NCI-H2107 (cell line): ENCODE data around the gene SOWAHA.

Experiments
- DNase-seq: peaks from one replicate; lab custom pipeline; 2025; lab: John Stamatoyannopoulos, UW

Gene SOWAHA

DNA sequence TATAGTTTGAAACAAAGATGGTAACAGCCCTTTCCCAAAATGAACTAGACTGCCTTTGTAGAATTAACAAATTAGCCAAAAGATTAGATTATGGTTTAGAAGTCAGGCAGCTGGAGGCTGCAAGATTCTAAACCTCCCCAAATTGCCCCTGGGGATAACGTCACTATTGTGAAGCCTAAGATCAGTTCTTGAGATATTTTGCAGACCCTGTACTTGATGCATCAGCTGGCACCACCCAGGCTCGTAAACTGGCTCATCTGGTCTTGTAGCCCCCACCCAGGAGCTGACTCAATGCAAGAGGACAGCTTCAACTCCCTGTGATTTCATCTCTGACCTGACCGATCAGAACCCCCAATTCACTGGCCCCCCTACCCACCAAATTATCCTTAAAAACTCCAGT, 4.2 kb upstream of the SOWAHA start:
- DNase-seq = no peak

DNA sequence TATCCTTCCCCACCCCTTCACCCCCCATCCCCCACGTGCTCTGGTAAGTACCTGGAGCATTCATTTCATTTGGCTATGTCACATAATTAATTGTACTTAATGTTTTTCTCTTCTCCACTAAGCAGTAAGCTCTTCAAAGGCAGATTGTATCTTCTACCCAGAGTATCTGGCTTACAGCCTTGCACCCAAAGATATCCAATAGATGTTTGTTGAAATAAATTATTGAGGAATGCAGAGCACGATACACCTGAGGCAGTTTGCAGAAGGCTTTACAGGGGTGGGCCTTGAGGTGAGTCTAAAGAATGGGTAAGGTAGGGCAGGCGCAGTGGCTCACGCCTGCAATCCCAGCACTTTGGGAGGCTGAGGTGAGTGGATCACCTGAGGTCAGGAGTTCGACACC, 2.5 kb upstream of the SOWAHA start:
- DNase-seq = no peak

DNA sequence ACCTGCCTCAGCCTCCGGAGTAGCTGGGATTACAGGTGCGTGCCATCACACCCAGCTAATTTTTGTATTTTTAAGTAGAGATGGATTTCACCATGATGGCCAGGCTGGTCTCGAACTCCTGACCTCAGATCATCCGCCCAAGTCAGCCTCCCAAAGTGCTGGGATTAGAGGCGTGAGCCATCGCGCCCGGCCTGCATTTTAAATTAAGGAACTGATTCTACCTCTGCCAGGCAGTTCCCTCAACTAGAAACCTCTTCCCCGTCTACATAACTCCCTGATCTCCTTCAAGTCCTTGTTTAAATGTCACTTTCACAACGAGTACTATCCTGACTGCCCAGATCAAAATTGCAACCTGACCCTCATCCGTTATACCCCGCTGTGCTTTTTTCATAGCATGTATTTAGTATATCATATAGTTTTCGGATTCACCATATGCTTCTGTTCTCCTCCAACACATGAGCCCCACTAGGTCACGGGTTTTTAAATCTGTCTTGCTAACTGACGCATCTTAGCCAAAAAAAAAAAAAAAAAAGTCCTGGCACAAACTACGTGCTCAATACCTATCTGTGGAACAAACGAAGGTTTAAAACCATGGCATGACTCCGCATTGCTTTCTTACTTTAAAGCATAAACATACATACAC, 858 bp upstream of the SOWAHA start:
- peak; percentile 8 for DNase-seq

DNA sequence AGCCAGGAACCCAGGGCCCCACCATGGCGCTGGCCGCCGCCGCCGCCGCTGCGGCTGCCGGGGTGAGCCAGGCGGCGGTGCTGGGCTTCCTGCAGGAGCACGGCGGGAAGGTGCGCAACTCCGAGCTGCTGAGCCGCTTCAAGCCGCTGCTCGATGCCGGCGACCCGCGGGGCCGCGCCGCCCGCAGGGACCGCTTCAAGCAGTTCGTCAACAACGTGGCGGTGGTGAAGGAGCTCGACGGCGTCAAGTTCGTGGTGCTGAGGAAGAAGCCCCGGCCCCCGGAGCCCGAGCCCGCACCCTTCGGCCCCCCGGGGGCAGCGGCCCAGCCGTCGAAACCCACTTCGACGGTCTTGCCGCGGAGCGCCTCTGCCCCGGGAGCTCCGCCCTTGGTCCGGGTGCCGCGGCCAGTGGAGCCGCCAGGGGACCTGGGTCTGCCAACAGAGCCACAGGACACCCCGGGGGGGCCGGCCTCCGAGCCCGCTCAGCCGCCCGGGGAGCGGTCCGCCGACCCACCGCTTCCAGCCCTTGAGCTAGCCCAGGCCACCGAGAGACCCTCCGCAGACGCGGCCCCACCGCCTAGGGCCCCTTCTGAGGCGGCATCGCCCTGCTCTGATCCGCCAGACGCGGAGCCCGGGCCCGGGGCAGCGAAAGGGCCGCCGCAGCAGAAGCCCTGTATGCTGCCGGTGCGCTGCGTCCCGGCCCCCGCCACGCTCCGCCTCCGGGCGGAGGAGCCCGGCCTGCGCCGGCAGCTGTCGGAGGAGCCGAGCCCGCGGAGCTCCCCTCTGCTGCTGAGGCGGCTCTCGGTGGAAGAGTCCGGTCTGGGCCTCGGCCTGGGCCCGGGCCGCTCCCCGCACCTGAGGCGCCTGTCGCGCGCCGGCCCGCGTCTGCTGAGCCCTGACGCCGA, 749 bp downstream of the SOWAHA start:
- DNase-seq = no peak

DNA sequence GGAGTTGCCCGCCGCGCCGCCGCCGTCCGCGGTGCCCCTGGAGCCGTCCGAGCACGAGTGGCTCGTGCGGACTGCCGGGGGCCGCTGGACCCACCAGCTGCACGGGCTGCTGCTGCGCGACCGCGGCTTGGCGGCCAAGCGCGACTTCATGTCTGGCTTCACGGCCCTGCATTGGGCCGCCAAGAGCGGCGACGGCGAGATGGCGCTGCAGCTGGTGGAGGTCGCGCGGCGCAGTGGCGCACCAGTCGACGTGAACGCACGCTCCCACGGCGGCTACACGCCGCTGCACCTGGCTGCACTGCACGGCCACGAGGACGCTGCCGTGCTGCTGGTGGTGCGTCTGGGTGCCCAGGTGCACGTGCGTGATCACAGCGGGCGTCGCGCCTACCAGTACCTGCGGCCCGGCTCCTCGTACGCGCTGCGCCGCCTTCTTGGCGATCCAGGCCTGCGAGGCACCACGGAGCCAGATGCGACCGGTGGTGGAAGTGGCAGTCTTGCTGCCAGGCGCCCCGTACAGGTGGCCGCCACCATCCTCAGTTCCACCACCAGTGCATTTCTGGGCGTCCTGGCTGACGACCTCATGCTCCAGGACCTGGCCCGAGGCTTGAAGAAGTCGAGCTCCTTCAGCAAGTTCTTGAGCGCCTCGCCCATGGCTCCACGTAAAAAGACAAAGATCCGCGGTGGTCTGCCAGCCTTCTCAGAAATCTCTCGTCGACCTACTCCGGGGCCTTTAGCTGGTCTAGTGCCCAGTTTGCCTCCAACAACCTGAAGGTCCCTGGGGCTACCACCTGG, 1.6 kb downstream of the SOWAHA start:
- no peak for DNase-seq

DNA sequence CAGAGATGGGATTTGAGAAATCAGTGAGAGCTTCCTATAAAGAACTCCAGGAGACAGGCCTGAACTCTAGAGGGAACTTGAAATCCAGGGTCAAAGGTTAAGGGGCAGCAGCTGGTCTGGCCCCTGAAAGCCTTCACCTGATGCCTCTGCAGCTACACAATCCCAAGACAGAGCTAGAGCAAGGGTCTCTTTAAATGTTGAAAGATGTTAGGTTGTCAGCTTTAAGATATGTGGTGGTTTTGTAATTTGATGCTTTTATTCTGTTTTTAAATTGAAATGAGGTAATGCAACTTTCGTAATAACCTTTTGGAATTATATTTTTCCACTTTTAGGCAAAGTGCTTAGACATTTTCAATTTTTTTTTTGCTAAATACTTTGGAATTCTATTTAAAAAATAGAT, 2.4 kb downstream of the SOWAHA start:
- no peak for DNase-seq

DNA sequence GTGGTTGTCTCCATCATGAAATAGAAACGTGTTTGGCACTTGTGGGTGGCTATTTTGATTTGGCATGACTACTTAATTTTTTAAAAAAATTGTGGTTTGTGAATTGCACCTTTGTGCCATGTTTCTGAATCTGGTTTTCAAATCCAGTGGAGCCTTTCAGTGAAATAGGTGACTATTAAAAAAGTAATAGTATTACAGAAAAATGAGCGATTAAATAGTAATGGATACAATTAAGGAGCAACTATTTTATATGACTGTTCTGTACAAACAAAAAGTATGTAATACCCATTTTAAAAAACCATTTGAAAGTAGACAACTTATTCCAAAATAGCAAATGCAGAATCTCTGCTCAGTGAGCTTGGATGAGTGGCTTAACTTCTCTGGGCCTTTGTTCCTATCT, 3.0 kb downstream of the SOWAHA start:
- DNase-seq = no peak

DNA sequence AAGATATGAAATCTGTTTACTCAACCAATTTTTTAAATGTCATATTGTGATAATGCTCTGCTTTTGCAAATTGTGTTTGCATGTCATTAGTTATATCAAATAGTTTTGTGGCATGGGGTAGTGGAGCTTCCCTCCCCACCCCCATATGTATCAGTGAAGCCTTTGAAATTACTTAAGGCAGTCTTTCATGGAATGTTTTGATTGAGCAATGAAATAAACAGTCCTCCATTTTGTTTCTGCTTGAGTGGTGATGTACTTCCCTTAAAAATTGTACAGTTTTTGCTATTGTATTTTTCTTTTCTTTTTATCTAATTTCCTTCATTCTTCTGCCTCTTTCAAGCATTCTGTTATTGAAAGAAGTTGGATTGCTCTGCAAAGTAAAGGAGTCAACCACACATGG, 3.5 kb downstream of the SOWAHA start:
- DNase-seq = no peak

DNA sequence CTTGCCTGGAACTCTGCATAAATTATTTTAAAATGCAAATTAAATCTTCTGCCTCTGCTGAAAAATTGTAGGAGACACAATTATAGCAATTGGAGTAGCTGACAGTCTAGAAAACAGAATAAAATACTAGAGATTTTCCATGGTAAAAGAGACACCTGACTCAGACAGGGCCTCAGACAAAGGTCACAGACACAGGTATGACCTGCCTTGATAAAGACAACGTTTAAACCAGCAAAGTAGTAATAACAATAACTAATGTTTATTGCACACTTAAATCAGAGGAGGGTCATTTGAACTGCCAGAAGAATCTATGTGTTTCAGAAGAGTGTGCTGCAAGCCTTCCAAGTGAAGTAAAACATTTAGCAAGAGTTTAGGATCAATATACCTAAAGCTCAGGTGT, 3.9 kb downstream of the SOWAHA start:
- no peak for DNase-seq

DNA sequence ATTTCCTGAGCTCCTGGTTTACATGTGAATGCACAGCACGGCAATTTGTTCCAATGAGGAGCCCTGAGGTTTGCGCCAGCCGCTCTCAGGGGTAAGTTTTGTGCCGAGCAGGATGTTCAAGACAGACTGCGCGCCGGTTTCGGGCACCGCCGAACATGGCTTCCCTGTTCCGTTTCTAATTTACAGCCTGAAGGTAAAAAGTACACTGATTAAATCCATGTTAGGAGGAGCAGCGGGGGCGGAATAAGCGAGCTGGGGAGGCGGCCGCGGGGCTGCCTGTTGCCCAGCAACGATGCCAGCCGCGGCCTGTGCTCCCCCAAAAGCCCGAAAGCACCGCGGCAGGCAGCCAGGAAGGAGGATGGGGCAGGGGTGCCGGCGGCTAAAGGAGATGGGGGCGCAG, 6.4 kb downstream of the SOWAHA start:
- DNase-seq = no peak

DNA sequence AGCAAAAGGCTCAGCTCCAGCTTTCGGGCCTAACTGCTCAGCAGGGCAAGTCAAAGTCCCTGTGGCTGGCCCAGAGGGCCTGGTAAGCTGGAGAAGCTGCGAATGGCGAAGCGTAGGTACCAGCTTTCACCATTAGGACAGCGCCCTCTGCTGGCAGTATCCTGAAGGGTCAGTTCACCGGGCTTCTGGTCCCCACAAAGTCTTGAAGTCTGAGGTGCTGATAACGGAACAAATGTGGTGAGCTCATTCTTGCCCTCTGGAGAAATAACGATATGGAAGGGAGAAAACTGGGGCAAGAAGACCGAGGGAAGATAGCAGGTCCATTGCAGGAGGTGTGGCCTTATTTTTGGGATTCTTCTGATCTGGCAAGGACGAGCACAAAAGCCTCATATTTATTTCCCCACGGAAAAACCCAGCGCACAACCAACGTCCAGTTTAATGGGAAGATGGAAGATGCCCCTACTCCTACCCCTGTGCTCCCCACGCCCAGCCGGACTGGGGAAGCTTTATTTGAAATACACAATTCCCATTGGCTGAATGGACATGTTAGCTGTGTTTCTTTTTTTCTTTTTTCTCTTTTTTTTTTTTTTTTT, 7.2 kb downstream of the SOWAHA start:
- DNase-seq = peak; percentile 68

DNA sequence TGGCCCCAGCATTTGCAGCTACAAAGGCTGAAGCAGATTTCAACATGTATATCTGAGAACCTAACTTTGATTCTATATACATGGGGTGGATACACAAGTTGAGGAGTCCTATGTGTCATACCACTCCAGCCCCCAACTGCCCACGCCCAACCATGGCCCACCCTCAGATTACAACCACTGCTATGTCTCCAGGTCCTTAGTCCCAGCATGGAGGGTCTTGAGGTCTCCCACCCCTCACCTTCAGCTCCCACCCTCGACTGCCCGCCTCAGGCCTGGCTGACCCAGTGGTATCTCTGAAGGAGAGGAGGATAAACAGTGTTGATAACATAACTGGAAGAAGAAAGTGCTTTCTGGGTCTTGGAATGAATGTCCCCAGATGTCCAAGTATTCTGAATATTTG, 8.2 kb downstream of the SOWAHA start:
- DNase-seq = no peak

DNA sequence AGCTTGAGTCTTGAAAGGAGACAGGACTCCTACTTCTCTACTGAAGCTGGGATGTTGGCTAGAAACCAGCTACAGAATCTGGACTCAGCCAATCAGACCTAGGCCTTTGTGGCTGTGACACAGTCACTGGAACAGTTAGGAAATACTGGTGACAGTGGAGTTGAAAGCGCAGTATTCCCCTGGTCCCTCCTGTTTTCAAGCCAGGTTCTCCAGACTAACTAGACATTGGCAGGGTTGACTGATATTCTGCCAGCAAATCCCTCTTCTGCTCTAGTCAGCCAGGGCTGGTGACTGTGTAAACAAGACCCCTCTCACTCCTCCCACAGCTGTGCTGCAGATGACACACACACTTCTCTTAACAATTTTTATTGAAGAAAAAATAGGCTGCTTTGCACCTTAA, 8.7 kb downstream of the SOWAHA start:
- no peak for DNase-seq

DNA sequence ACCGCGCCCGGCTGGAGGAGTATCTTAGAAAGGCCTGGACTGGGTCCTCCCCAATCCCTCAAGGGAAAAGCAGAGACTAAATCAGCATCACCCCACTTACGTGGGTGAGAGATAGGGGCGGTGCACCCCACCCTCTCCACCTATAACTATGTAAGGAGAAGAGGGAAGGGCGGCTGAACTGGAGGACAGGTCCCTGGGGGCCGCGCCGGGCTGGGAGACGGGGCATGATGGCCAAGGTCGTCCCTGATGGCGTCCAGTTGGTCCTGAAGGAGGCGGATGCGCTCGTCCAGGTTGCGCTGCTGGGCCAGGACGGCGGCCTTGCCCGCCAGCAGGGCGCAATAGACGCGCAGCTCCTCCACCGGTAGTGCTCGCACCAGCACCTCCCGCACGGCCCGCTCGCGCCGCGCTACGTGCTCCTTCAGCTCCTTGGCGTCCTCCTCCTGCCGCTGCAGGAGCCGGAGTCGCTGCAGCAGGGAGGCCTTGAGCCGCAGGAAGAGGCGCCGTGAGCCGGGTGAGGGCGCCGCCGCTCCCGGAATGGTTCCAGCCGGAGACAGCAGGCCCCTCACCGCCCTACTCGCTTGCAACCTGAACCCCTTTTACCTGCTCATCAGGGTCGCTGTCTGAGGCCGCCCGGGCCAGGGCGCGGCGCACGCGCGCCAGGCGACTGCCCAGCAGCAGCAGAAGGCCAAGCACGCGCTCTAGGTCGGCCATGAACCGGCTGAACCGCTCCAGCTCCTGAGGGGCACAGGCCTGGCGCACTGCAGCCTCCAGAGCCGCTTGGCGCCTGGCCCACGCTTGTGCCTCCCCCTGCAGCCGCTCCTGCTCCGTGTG, 9.8 kb downstream of the SOWAHA start:
- no peak for DNase-seq

DNA sequence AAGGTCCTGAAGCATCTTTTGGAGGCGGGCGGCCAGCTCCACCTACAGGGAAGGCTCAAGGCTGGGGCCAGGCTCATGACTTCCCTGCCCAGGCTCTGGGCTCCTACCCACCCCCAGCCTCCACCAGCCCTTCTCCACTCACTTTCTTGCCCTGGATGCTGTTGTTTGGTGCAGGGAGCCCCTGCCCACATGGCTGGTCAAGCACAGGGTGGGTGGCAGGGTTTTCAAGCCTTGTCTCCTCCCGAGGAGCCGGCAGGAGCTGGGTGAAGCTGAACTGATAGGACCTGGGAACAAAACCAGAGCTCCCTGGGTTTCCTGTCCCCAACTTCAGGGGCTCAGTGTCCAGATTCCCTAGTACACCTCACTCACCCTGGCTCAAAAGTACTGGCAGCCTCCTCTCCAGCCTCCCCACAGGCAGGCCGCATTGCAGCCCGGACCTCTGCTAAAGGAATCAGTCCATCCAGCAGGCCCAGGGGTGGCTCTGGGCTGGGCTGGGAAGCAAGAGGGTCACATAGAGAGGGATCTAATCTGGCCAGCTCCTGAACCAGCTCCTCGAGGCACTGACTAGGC, 10.5 kb downstream of the SOWAHA start:
- DNase-seq = no peak

DNA sequence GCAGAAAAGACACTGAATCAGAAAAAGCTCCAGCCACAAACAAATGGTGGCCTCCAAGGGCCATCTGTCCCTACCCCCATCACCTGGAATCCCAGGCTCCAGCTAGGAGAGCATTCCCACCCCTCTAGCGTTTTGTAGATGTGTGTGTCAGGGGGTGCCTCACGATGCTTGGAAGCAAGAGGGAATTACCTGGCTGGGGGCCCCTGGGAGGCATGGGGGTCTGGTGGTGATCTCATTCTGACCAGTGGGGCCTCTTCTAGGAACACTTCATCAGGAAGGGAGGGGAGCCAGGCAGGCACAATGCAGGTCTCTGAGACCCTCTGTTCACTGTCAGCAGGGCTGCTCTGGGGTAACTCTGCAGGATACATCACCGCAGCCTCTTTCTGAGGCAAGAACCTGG, 11.3 kb downstream of the SOWAHA start:
- DNase-seq = no peak

DNA sequence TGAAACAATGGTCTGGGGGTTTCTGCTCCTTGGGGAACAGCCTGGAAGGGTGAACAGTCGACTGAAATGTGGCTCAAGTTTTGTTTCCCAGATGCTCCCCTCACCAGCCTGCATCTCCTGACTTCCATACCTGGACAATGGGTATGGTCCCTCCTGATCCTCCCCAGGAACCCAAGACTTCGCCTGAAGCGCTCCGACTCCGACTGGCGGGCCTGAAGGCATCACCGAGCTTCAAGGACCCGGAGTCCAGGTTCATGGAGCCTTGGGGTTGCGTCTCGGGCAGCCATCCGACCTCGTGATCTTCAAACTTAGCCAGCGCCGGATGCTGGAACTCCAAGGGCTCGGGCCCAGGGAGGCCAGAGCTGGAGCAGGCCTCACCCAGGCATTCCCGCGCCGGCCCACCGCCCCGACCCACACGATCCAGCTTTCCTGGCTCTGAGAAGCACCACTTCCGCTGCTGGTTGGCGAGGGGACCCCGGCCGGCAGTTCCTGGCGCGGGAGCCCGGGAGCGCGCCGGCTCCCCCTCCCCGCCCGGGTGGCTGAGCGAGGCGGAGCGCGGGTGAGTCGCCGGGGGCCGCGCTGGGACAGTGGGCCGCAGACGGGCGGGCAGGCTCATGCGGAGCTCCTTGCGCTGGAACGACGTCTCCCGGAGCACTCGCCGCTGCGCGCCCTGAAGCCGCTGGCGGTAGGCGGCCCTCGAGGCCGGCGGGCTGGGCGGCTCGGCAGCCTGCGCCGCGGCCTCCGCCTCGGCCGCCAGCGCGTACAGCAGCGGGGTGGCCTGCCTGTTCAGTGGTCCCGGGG, 12.1 kb downstream of the SOWAHA start:
- no peak for DNase-seq

DNA sequence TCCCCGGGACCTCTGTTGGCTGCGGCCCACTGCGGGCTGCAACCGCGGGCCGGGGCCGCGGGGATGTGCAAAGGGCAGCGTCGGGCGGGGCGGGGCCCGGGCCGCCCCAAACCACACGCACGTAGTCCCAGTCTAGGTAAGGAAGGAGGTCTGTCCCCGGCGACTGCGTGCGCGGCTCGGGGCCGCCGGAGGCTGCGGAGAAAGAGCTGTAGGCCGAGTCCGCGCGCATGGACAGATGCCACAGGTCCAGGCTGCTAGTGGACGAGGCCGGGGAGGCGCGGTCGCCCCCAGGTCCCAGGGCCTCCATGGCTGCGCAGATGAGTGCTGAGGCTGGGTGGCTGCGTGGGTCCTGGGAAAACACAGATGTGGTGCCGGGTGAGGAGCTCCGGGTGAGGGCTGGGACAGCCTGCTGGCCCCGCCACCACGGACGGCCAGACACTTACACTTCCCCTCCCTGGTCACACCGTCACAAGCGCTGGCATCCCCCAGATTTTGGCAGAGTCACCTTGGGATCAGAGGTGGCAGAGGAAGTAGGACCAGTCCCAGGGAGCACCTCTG, 12.8 kb downstream of the SOWAHA start:
- no peak for DNase-seq

DNA sequence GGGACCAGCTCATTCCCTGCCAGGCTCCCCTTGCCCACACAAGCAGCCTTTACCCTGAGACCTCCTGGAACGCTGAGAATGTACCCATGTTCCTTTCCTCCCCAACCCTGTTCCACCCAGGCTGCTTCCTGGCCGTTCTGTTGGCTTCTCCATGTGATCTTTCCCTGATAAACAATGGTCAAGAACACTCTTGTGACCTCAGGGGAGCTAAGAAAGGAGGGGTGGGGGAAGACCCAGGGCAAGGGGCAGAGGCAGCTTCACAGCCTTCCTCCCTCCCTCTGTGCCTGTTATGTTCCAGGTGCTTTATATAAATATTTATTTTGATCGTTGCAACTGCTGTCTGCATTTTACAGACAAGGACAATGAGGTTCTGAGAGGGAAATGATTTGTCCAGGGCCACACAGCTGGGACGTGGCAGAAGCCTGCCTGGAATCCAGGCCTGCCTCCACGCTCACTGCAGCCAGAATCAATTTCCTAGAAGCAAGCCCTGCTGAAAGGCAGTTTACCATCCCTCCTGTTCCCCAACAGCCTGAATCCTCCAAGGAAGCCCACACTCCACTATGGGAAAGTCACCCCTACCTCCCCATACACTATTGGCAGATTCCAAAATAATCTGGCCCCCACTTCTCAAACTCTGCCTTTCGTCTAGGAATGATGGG, 13.5 kb downstream of the SOWAHA start:
- no peak for DNase-seq
